ENCODE data around the gene GBP3.
"Not testable (repeated sequence)": the region's sequence is repeated elsewhere in the genome, so short reads cannot be mapped to it uniquely, and the experiment has no call there.

The GBP3 gene

GRCh38 chr1:89037186-89037585, 14.5 kb upstream of the GBP3 start:
- DNase-seq, result no peak

GRCh38 chr1:89035080-89035479, 12.4 kb upstream of the GBP3 start:
- DNase-seq, result no peak

GRCh38 chr1:89034004-89034403, 11.3 kb upstream of the GBP3 start:
- not testable (repeated sequence) for DNase-seq

GRCh38 chr1:89029051-89029450, 6.4 kb upstream of the GBP3 start:
- not testable (repeated sequence) for DNase-seq

- no peak for DNase-seq
Measured at GRCh38 chr1:89025928-89026327, 3.3 kb upstream of the GBP3 start.

- DNase-seq, result no peak
Measured at GRCh38 chr1:89023026-89023425, 360 bp upstream of the GBP3 start.

GRCh38 chr1:89018318-89018717, 4.3 kb downstream of the GBP3 start:
- DNase-seq, result not testable (repeated sequence)

GRCh38 chr1:89008511-89008910, 14.2 kb downstream of the GBP3 start:
- DNase-seq, result no peak

GRCh38 chr1:89005286-89006151, 17.1 kb downstream of the GBP3 start:
- no peak for DNase-seq

GRCh38 chr1:89002176-89002575, 20.5 kb downstream of the GBP3 start:
- not testable (repeated sequence) for DNase-seq

GRCh38 chr1:89001510-89001909, 21.2 kb downstream of the GBP3 start:
- DNase-seq, result no peak

- no peak for DNase-seq
Measured at GRCh38 chr1:88998716-88999115, 23.9 kb downstream of the GBP3 start.

GRCh38 chr1:88990426-88990825, 32.2 kb downstream of the GBP3 start:
- no peak for DNase-seq

- DNase-seq, result no peak
Measured at GRCh38 chr1:88985692-88986091, 37.0 kb downstream of the GBP3 start.

GRCh38 chr1:88985032-88985431, 37.6 kb downstream of the GBP3 start:
- DNase-seq, result no peak

GRCh38 chr1:88984569-88984968, 38.1 kb downstream of the GBP3 start:
- no peak for DNase-seq

GRCh38 chr1:88983791-88984559, 38.7 kb downstream of the GBP3 start:
- peak in 1 of 2 experiments; percentile 37 for DNase-seq

- no peak for DNase-seq
Measured at GRCh38 chr1:88982055-88982454, 40.6 kb downstream of the GBP3 start.

- not testable (repeated sequence) for DNase-seq
Measured at GRCh38 chr1:88981506-88981905, 41.2 kb downstream of the GBP3 start.

- DNase-seq, result no peak
Measured at GRCh38 chr1:88980870-88981269, 41.8 kb downstream of the GBP3 start.

GRCh38 chr1:88979749-88980116, 42.9 kb downstream of the GBP3 start:
- DNase-seq, result no peak

- DNase-seq, result no peak
Measured at GRCh38 chr1:88979054-88979748, 43.5 kb downstream of the GBP3 start.

- no peak for DNase-seq
Measured at GRCh38 chr1:88976235-88976634, 46.4 kb downstream of the GBP3 start.

Measured in activated T-cell treated with anti-CD3 and anti-CD28 coated beads, Interleukin-2, amount 50 U/mL, for 48 hours (primary cell).